Activated CD8-positive, alpha-beta T cell treated with anti-CD3 and anti-CD28 coated beads for 36 hours (primary cell): ENCODE measurements around the gene MRPL1. TPM values are rescaled to one million over a fixed set of nuclear protein-coding genes. Genes with fewer than 3 reads are reported as not detected.

Experiments used
- ATAC-seq: fragments of 200-7000 bp; cut with Tn5 transposase; one replicate; pipeline ENCODE4 v1.10.0; 2021; ENCODE audit warnings: mild to moderate bottlenecking, moderate library complexity
- CTCF ChIA-PET: fragments of 350-600 bp; sonication (Branson Sonifier 250); formaldehyde crosslinking; loops from one replicate; lab custom pipeline; 2021; ENCODE audit warnings: antibody characterized with exemption; lab: Charles Lee
- POLR2A ChIA-PET: fragments of 350-600 bp; sonication (Branson Sonifier 250); formaldehyde crosslinking; loops from one replicate; lab custom pipeline; 2021; ENCODE audit warnings: antibody characterized with exemption; lab: Charles Lee
- DNase-seq: peaks from one replicate; pipeline ENCODE4 v3.0.0-alpha.2; 2020
- H3K27ac Mint-ChIP-seq: one replicate; pipeline ENCODE4 v1.8.0; 2021; ENCODE audit warnings: mild to moderate bottlenecking, mixed read lengths
- H3K27me3 Mint-ChIP-seq: one replicate; pipeline ENCODE4 v1.8.0; 2021; ENCODE audit warnings: mixed read lengths
- H3K36me3 Mint-ChIP-seq: one replicate; pipeline ENCODE4 v1.8.0; 2021; ENCODE audit warnings: low read depth, mixed read lengths
- H3K4me1 Mint-ChIP-seq: one replicate; pipeline ENCODE4 v1.8.0; 2021; ENCODE audit warnings: low read depth, mixed read lengths
- H3K4me3 Mint-ChIP-seq: one replicate; pipeline ENCODE4 v1.8.0; 2021; ENCODE audit warnings: mild to moderate bottlenecking, moderate library complexity, mixed read lengths
- H3K9me3 Mint-ChIP-seq: one replicate; pipeline ENCODE4 v1.8.0; 2021; ENCODE audit warnings: mixed read lengths
- intact Hi-C: fragments of 100-400 bp; cut with micrococcal nuclease; formaldehyde crosslinking; loops from one replicate; pipeline ENCODE4 v1.10.0; 2022
- total RNA-seq, 2 experiments: library from RNA; stranded (reverse); gene quantifications; one replicate each; pipeline ENCODE4 v1.2.3, GENCODE V29; 2021
- TF ChIP-seq, protein P1 (sequence below): fragments of 200-600 bp; IDR thresholded peaks from one replicate; pipeline ENCODE4 v1.8.0; 2022; ENCODE audit warnings: antibody characterized with exemption, mild to moderate bottlenecking

The MRPL1 gene
- total RNA-seq, 2 experiments from 2014 or later: 55.7 to 62.4 TPM

- TF ChIP-seq, protein P1, sequence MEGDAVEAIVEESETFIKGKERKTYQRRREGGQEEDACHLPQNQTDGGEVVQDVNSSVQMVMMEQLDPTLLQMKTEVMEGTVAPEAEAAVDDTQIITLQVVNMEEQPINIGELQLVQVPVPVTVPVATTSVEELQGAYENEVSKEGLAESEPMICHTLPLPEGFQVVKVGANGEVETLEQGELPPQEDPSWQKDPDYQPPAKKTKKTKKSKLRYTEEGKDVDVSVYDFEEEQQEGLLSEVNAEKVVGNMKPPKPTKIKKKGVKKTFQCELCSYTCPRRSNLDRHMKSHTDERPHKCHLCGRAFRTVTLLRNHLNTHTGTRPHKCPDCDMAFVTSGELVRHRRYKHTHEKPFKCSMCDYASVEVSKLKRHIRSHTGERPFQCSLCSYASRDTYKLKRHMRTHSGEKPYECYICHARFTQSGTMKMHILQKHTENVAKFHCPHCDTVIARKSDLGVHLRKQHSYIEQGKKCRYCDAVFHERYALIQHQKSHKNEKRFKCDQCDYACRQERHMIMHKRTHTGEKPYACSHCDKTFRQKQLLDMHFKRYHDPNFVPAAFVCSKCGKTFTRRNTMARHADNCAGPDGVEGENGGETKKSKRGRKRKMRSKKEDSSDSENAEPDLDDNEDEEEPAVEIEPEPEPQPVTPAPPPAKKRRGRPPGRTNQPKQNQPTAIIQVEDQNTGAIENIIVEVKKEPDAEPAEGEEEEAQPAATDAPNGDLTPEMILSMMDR: no peak
- ChIA-PET CTCF (interaction anchor here (0.6 to 2.4 kb wide), 7 partner anchors 11 to 83 kb away, joined by 3 to 12 read pairs (median 4); partner anchors contain the start of gene MRPL1), POLR2A (interaction anchor here (0.7 to 6.7 kb wide), 19 partner anchors 11 to 86 kb away, joined by 3 to 192 read pairs (median 4); partner anchors contain the start of gene MRPL1)
- H3K36me3 Mint-ChIP-seq: peaks cover 25% of the 10 kb centered on the region
- no peaks in the 10 kb centered on the region for H3K27me3 Mint-ChIP-seq
- DNase-seq: peak; percentile 48
- H3K4me3 Mint-ChIP-seq: peak overlapping the region; percentile 96
- ATAC-seq: no peak
- peak overlapping the region; percentile 99 for H3K27ac Mint-ChIP-seq
- no peaks in the 10 kb centered on the region for H3K9me3 Mint-ChIP-seq
- intact Hi-C loops: loop anchor here (2.0 to 5.0 kb wide), 2 partner anchors 40 to 104 kb away; no protein-coding TSS in a partner anchor
- peaks cover 39% of the 10 kb centered on the region for H3K4me1 Mint-ChIP-seq
Observed at GRCh38 chr4:77820649-77821561, 41.7 kb upstream of the MRPL1 start.

DNA sequence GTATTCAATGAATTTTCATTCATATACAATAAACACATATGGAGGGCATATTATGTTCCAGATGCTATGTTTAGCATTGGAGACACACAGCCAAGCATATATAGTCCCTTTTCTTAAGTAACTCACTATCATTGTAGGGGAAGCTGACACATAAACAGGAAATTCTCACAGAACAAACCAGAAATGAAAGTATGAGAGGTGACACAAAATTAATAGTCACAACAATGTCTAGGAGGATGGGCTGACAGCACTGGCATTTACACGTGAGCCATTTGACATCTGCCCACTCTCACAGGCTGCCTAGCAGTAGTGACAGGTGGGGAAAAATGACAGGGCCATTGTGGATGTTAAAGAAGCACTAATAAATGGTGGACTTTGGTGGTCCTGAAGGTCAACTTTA lies 40.9 kb upstream of the MRPL1 start:
- Mint-ChIP-seq H3K27ac (peak overlapping the region; percentile 99), H3K27me3 (no peaks in the 10 kb centered on the region), H3K4me1 (peaks cover 43% of the 10 kb centered on the region), H3K9me3 (no peaks in the 10 kb centered on the region), H3K36me3 (peaks cover 23% of the 10 kb centered on the region), H3K4me3 (peak overlapping the region; percentile 96)
- peak; percentile 6 for ATAC-seq
- ChIA-PET POLR2A (interaction anchor here (1.1 to 6.7 kb wide), 4 partner anchors 23 to 40 kb away, joined by 3 to 192 read pairs (median 34); partner anchors contain the start of gene MRPL1), CTCF (interaction anchor here (0.6 to 2.4 kb wide), 3 partner anchors 21 to 40 kb away, joined by 3 to 12 read pairs (median 4); no protein-coding TSS in a partner anchor)
- intact Hi-C loops: loop anchor here (1.0 to 5.0 kb wide), 3 partner anchors 32 to 104 kb away; no protein-coding TSS in a partner anchor
- TF ChIP-seq, protein P1: no peak
- peak; percentile 64 for DNase-seq

DNA sequence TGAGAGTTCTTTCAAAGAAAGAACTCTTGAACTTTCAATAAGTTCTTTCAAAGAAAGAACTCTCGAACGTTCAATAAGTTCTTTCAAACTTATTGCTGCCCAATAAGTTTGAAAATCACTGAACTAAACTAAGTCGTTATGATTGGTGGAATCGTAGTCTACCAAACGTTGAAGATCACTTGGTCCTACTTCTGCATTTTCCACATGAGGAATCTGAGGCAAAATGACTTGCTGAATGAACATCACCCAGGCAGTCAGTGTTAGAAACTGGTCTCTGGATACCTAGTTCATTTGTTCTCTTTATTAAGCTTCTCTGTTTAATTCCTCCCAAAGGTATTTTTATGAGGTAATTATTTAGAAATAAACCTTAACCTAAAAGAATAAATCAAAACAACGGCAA lies 36.4 kb upstream of the MRPL1 start:
- Mint-ChIP-seq H3K4me3 (no peak overlapping the region), H3K27me3 (no peaks in the 10 kb centered on the region), H3K4me1 (peaks cover 56% of the 10 kb centered on the region), H3K27ac (no peak overlapping the region), H3K36me3 (peaks cover 6% of the 10 kb centered on the region), H3K9me3 (no peaks in the 10 kb centered on the region)
- DNase-seq: no peak
- TF ChIP-seq, protein P1: no peak
- ChIA-PET POLR2A (interaction anchor here (1.6 kb wide), 1 partner anchor 36 kb away, joined by 13 read pairs; the partner anchor contains the start of gene MRPL1), CTCF (interaction anchor here (0.7 to 1.6 kb wide), 3 partner anchors 9 to 35 kb away, joined by 3 to 5 read pairs (median 3); no protein-coding TSS in a partner anchor)
- ATAC-seq: no peak
- intact Hi-C loops: no loop called here

DNA sequence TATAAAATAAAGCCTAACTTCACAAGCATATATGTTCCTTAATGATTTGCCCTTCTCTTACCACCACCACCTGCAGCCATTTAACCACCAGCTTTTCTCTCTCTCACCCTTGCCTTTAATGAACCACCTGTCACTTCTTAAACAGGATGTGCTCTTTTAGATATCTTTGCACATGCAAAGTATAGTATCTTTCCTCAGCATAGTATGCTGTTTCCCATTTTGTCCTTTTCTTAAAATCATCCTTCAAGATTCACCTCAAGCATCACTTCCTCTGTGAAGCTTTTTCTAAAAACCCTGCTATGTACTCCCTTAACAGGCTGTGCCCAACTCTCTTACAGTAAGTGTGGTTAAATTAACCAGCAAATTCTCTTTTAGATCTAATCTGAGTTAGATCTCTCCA lies 35.3 kb upstream of the MRPL1 start:
- intact Hi-C loops: no loop called here
- H3K27me3 Mint-ChIP-seq: no peaks in the 10 kb centered on the region
- POLR2A ChIA-PET: interaction anchor here (1.3 to 1.6 kb wide), 2 partner anchors 32 to 35 kb away, joined by 4 to 13 read pairs; partner anchors contain the start of gene MRPL1
- no peaks in the 10 kb centered on the region for H3K9me3 Mint-ChIP-seq
- no peak overlapping the region for H3K4me3 Mint-ChIP-seq
- TF ChIP-seq, protein P1: no peak
- H3K4me1 Mint-ChIP-seq: peaks cover 47% of the 10 kb centered on the region
- peak overlapping the region; percentile 88 for H3K27ac Mint-ChIP-seq
- CTCF ChIA-PET: interaction anchor here (0.7 to 1.2 kb wide), 2 partner anchors 10 kb away, joined by 3 read pairs; no protein-coding TSS in a partner anchor
- DNase-seq (peak; percentile 27), ATAC-seq (peak; percentile 85)
- H3K36me3 Mint-ChIP-seq: no peaks in the 10 kb centered on the region
